AG09319 (cell line): ENCODE measurements around the gene KLF6.
"Not testable (repeated sequence)": the region's sequence is repeated elsewhere in the genome, so short reads cannot be mapped to it uniquely, and the experiment has no call there.

Experiments
- DNase-seq: peaks from one replicate; pipeline ENCODE4 v3.0.0-alpha.2; 2010; ENCODE audit warnings: low read depth; ENCODE audit errors: extremely low read depth
- CTCF ChIP-seq: IDR thresholded peaks from 2 replicates; pipeline ENCODE4 v1.5.1; 2011; ENCODE audit warnings: low read depth, mild to moderate bottlenecking, inconsistent platforms, low read length, moderate library complexity

KLF6 gene

GRCh38 chr10:3735175-3735574 lies 49.8 kb downstream of the KLF6 start:
- TF ChIP-seq CTCF, result no peak
- no peak for DNase-seq

- TF ChIP-seq CTCF, result no peak
- no peak for DNase-seq
Measured at GRCh38 chr10:3734111-3734510, 50.9 kb downstream of the KLF6 start.

GRCh38 chr10:3732183-3732582 lies 52.8 kb downstream of the KLF6 start:
- not testable (repeated sequence) for DNase-seq

- no peak for TF ChIP-seq CTCF
- no peak for DNase-seq
Measured at GRCh38 chr10:3729397-3729976, 55.5 kb downstream of the KLF6 start.

- no peak for TF ChIP-seq CTCF
- DNase-seq, result no peak
Measured at GRCh38 chr10:3728563-3728962, 56.4 kb downstream of the KLF6 start.

GRCh38 chr10:3727268-3727667 lies 57.7 kb downstream of the KLF6 start:
- DNase-seq, result no peak
- no peak for TF ChIP-seq CTCF
